HG03571 (cell line): ENCODE results near the gene OR1F1.
"Not testable (repeated sequence)": the region's sequence is repeated elsewhere in the genome, so short reads cannot be mapped to it uniquely, and the experiment has no call there.

Source experiments
- ATAC-seq: cut with Tn5 transposase; IDR thresholded peaks from one replicate; pipeline ENCODE4 v1.9.1; 2021; ENCODE audit not compliant: unreplicated experiment

Gene OR1F1

DNA sequence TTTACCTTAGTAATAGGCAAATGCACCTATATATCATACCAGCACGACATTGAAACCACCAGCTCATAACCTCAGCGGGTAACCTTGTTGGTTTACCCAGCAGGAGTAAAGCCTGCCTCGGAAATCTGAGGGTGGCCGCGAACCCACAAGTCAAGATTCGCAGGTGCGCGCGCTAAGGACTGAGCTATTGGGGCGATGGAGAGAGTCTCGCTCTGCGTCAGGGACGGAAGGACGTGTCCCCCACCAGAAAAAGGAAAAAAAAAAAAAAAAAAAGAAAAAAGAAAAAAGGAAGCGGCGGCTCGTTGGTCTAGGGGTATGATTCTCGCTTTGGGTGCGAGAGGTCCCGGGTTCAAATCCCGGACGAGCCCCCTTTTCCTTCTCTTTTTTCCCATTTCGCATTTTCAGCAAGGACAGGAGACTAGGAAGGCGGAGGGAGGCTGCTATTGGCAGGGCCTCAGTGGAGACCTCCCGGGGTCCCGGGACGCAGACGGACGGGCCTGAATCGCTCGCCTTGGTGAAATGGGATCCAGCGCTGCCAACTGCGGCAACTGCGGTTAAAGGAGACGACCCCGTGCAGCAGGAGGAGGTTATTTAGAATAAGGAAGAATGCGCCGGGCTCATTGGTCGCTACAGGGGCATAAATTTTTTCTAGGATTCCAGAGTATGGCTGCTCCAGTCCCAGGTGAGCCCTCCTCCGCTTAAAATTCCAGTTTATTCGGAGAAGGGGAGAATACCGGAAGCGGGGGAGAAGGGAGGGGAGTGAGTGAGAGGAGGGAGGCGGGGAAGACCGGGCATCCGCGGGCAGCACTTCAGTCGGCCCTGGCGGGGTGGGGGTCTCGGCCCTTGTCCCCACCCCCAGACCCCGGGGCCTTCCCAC lies at the start of gene OR1F1:
Gene OR1F1, plus strand, starts transcription at position 407 of the 877 bp plus-strand sequence.
- ATAC-seq = no peak

DNA sequence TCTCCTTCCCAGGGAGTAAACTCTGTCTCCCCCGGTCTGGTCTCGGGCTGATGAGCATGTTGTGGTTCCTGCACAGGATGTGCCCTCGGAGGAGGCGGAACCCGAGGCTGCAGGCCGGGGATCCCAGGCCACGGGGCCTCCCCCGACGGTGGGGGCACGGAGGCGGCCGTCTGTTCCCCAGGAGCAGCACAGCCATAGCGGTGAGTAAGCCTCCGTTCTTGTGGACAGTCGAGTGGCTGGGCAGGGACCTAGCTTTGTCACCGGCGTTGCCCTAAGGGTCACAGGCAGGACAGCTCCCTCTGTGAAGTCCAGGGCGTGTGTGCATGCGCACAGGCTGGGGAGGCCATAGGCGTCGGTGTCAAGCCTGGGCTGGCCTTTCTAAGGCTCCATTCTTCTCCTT lies 49.7 kb upstream of the OR1F1 start:
- ATAC-seq = no peak

DNA sequence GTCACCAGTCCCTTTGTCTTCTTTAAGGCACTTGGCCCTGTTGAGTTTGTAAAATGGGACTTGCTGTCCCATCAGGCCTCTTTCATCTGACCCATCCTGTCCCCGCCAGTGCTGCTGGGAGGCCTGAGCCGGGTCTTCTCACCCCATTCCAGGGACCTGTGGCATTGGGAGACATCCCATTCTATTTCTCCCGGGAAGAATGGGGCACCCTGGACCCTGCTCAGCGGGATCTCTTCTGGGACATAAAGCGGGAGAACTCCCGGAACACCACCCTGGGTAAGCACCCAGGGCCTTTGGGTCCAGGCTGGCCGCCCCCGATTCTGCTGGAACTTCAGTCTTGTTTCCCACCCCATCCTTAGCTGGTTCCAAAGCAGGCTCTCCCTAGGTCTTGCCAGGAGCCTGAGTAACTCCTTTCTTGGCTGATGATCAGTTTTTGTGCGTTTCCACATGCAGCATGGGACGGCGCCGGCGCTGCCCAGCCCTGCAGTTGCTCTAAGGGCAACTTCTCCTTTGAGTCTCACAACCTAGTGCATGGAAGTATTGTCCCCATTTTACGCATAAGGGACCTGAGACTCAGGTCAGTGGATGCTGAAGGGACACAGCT lies 49.1 kb upstream of the OR1F1 start:
- no peak for ATAC-seq

DNA sequence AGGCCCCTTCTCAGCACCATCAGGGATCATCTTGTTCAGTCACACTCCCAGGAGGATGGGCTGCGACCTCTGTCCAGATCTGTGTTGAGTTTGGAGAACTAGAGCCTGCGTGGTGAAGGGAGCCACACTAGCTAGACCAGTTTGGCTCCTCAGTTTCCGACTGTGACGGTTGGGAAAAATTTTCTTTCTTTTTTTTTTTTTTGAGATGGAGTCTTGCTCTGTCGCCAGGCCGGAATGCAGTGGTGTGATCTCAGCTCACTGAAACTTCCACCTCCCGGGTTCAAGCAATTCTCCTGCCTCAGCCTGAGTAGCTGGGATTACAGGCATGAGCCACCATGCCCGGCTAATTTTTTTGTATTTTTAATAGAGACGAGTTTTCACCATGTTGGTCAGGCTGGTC lies 48.4 kb upstream of the OR1F1 start:
- not testable (repeated sequence) for ATAC-seq

DNA sequence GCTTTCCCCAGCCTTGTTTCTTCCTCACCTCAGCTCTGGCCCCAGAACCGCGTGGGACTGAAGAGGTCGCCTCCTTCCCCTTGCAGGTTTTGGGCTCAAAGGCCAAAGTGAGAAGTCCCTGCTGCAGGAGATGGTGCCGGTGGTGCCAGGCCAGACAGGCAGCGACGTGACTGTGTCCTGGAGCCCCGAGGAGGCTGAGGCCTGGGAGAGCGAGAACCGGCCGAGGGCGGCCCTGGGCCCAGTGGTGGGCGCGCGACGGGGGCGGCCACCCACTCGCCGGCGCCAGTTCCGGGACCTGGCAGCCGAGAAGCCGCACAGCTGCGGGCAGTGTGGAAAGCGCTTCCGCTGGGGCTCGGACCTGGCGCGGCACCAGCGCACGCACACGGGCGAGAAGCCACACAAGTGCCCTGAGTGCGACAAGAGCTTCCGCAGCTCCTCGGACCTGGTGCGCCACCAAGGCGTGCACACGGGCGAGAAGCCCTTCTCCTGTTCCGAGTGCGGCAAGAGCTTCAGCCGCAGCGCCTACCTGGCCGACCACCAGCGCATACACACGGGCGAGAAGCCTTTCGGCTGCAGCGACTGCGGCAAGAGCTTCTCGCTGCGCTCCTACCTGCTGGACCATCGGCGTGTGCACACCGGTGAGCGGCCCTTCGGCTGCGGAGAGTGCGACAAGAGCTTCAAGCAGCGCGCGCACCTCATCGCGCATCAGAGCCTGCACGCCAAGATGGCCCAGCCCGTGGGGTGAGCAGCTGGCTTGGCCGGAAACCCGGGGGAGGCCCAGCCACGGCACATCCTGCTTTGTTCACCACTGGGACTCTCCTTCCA lies 47.2 kb upstream of the OR1F1 start:
- ATAC-seq = no peak

DNA sequence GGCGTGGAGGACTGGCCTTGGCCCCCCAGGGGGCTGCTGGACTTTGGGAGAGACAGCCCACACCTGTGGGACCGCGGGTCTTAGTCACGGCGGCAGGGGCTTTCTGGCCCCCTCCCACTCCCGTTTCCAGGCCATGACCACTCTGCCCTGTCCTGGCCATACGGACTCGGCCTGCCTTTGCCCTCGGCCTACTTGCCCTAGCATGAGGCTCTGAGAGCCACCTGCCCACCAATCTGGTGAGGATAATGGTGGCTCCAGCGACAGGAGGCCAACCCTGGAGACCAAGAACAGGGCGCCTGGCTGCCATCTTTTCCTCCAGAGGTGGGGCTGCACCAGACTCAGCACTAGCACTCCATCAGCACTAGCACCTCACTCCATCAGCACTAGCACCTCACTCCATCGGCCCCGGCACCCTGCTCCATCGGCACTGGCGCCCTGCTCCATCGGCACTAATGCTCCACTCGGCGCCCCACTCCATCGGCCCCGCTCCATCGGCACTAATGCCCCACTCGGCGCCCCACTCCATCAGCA lies 46.2 kb upstream of the OR1F1 start:
- no peak for ATAC-seq

DNA sequence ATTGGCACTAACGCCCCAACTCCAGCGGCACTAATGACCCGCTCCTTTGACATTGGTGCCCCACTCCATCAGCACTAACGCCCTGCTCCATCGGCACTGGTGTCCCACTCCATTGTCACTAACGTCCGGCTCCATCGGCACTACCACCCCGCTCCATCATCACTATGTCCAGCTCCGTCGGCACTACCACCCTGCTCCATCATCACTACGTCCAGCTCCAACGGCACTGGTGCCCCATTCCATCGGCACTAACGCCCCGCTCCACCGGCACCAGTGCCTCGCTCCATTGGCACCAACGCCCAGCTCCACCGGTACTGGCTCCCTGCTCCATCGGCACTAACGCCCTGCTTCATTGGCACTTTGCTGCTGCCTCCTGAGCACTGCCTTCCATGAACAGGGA lies 45.7 kb upstream of the OR1F1 start:
- ATAC-seq = no peak

DNA sequence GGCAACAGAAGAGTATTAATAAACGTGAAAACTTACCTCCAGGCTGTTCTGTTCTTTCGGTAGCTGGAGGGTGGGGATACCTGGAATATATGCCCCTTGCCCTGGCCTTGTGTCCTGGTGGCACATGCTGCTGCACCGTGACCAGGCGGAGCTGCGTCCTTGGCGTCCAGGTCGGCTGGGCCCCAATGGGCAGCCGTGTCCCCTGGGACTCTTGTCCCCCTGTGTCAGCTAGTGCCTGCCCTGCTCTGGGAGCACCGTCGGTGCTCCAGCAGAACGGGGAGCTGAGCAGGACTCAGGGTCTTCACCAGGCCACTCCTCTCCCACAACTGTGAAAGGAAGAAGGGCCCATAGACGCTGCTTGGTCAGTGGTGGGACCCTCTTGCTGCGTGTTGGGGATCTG lies 45.2 kb upstream of the OR1F1 start:
- no peak for ATAC-seq

DNA sequence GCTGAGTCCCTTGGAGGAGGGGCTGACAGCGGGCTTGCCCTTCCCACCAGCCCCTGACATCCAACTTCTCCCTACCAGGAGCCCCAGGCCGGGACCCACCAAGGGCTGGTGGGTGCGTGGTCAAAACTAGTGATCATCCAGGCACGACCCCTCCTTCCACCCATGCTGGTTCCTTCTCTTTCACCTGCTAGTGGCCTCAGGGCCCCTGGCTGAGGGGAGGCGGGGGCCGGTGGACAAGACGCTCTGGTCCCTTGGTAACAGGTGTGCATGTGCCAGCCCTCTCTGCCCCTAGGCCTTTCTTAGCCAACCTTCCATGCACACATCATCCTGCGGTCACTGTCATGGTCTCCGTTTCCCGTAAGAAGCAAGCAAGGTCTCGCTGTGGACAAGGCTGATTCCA lies 44.8 kb upstream of the OR1F1 start:
- no peak for ATAC-seq

DNA sequence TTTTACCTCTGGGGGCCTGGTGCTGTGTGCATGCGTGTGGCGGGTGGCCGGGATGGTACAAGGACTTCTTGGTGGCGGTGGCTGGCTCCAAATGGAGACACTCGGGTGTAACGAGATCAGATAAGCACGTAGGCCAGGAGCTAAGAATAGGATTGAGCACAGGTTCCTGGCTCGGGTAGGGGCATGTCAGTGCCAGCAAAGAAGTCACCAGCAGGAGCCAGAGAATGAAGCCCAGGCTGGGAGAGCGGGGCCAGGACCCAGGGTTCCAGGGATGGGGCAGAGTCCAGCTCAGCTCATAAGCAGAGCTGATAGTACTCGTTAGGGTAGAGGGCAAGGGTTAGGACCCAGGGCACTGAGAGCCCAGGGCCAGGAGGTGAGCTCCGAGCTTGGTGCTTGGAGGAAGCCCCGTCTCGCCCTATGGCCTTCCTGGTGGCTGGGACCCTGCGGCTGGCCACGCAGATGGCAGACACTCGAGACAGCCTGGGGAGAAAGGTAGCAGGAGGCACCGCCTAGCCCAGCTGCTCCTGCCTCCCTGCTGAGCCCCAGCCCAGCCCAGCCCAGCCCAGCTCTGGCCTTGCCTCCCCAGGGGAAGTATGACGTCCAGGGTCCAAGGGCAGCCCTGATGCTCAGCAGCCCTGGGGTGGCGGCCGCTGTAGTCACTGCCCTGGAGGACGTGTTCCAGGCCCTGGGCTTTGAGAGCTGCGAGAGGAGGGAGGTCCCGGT lies 44.2 kb upstream of the OR1F1 start:
- ATAC-seq = no peak

DNA sequence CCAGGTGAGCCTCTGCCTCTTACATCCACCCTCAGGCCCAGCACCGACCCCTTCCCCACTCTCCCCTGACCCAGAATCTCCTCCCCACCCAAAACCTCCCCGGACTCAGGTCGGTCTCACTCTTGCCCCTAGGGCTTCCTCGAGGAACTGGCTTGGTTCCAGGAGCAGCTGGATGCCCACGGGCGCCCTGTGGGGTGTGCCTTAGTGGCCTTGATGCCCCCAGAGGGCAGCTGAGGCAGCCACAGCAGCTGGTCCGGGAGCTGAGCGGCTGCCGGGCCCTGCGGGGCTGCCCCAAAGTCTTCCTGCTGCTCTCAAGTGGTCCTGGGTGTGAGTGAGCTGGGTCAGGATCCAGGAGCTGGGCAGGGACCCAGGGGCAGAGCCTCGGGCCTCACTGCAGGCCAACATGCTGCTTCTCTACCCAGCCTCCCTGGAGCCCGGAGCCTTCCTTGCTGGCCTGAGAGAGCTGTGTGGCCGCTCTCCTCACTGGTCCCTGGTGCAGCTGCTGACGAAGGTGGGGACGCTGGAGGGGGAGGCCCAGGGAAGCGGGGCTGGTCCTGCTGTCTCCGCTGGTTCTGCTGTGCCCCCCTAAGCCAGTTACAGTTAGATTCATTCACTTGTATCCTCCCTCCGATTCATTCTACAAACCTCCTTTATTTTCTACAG lies 43.6 kb upstream of the OR1F1 start:
- no peak for ATAC-seq

DNA sequence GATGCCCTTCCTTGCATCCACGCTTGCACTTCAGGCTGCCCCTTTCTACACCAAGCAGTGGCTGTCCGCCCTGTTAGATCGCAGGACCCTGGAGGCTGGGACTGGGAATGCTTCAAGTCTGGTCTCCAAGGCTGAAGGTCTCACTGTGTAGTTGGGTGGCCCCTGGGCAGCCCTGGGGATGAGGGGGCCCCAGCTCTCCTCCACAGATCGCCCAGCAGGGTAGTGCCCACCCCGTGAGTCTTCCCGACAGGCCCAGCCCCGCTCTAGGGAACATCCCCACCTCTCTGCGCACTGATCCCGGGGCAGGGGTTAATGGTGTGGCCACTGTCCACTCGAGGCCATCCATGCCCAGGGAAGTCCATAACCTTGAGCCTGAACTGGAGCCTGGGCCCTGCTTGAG lies 42.9 kb upstream of the OR1F1 start:
- ATAC-seq = no peak

DNA sequence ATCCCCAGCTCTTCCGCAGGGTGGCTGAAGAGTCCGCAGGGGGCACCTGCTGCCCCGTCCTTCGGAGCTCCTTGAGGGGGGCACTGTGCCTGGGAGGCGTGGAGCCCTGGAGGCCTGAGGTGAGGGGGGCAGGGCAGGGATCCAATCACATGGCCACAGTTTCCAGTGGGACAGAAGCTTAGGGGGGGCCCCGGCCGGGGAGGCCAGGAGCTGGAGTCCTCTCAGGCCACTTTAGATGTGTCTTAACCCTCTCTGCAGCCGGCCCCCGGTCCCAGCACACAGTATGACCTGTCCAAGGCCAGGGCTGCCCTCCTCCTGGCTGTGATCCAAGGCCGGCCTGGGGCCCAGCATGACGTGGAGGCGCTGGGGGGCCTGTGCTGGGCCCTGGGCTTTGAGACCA lies 42.3 kb upstream of the OR1F1 start:
- no peak for ATAC-seq

DNA sequence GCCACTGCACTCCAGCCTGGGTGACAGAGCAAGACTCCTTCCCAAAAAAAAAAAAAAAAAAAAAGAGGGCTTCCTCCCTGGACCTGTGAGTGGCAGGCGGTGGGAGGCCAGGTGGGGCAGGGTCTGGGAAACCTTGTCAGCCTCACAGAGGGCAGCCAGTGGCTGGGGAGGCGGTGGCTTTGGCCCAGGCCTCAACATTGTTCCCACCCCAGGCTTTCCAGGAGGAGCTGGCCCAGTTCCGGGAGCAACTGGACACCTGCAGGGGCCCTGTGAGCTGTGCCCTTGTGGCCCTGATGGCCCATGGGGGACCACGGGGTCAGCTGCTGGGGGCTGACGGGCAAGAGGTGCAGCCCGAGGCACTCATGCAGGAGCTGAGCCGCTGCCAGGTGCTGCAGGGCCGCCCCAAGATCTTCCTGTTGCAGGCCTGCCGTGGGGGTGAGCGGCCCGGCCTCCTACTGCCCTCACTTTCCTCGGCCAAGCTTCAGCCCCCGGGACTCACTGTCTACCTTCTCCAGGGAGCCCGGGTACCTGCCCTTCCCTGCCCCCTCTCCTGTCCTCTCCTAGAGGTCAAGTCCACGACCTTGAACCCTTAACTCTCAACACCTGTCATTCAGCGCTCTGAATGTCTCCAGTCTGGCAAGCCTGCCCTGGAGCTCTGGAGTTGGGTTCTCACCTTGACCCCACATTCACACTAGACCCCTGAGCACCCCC lies 40.8 kb upstream of the OR1F1 start:
- no peak for ATAC-seq

DNA sequence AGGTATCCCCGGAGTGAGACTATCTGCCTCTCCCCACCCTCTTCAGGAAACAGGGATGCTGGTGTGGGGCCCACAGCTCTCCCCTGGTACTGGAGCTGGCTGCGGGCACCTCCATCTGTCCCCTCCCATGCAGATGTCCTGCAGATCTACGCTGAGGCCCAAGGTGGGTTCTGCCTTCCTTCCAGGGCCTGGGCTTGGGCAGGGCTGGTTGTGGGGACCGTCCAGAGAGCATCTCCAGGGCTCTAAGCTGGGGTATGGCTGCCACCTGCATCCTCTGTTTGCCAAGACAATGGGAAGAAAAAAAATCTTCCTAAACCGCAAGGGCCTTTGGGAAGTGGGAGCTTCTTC lies 40.3 kb upstream of the OR1F1 start:
- no peak for ATAC-seq

DNA sequence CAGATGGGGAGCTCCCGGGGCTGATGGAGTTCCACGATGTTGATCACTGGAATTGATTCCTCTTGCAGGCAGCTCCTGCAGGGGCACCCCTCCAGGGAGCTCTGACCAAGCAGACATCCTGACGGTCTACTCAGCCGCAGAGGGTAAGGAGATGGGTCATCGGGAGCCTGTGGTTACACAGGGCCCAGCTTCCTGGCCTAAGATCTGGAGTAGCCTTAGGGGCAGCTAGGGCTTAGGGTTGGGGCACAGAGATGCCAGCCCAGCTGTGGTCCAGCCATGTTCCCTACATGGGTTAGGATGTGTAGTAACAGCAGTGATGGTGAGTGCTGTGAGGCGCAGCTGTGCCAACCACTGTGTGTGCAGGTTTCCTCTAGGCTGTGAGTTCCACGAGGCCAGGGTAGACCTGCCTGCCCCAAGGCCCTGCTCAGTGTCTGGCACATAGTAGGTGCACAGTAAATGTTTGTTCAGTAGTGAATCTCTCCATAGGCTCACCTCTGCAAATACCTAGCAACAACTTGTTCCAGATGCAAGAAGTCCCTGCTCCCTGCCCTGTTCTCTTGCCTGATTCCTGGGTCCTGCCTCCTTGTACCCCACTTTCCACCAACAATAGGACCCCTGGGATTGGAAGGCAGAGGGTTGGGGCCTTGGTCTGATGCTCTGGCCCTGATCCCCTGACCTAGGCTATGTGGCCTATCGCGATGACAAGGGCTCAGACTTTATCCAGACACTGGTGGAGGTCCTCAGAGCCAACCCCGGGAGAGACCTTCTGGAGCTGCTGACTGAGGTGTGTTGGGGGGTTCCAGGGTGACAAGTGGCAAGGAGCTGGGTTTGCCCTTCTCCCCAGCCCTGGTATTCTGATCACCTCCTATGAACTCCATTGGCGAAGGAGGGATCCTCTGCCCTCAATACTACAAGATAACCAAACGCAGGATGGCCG lies 39.5 kb upstream of the OR1F1 start:
- ATAC-seq = no peak

DNA sequence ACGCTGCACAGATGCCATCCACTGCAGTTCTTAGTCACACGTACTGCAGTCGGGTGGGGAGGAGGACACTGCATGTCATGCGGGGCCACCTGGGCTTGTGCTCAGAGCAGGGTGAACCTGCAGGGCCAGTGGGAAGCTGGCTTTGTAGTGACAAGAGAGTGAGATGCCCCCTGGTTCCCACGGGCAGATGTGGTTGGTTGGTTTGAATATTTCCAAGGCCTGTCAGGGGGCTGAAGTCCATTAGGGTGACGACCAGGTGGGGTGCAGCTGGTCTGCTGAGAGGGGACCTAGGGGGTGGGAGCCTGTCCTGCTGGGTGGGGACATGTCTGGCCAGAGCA lies 38.8 kb upstream of the OR1F1 start:
- ATAC-seq = no peak

DNA sequence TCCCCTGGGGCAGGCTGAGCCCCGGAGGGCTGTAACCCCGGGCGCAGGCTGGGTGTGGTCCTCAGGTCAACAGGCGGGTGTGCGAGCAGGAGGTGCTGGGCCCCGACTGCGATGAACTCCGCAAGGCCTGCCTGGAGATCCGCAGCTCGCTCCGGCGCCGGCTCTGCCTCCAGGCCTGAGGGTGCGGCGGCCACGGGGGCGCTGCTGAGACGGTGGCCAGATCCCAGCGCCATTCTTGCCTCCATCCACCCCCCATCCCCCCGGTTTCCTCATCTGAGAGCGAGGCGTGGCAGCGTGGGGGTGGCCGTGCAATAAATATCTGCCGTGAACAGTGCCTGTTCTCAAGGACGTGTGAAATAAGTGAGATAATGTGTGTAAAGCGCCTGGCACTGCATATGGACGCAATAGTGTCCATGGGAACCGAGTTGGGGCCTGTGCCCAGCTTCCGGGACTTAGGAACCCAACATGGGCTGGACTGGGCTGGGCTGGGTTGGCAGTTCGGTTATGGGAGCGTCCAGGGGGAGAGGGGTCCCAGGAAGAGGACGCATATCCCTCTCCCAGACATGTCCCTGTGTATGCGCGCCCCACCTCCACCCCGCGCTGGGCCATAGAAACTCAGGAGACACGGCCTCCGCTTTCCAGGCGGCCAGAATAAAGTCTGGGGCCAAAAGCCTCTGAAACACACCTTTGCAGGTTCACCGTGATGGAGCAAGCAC lies 38.2 kb upstream of the OR1F1 start:
- no peak for ATAC-seq
